GM06990 (cell line): ENCODE data around the gene NPTXR.

Experiments used
- DNase-seq: peaks from one replicate; pipeline ENCODE4 v3.0.0-alpha.2; 2011; ENCODE audit not compliant: insufficient read length; ENCODE audit errors: extremely low read depth
- H3K27me3 ChIP-seq: replicated peaks from 2 replicates; pipeline ENCODE4 v1.6.0; 2011; ENCODE audit warnings: low read length; ENCODE audit not compliant: control insufficient read depth, insufficient read depth
- H3K36me3 ChIP-seq: 2 replicates; pipeline ENCODE4 v1.5.1; 2011; ENCODE audit warnings: low read length; ENCODE audit not compliant: control insufficient read depth, insufficient read depth
- H3K4me3 ChIP-seq: replicated peaks from 2 replicates; pipeline ENCODE4 v1.5.1; 2011; ENCODE audit warnings: low read depth, mild to moderate bottlenecking, control low read depth, low read length
- TF ChIP-seq, protein P1 (sequence below): IDR thresholded peaks from 2 replicates; pipeline ENCODE4 v1.5.1; 2011; ENCODE audit warnings: low read length, control low read depth, mild to moderate bottlenecking, inconsistent platforms; ENCODE audit not compliant: insufficient read depth, poor library complexity, severe bottlenecking

Gene NPTXR

DNA sequence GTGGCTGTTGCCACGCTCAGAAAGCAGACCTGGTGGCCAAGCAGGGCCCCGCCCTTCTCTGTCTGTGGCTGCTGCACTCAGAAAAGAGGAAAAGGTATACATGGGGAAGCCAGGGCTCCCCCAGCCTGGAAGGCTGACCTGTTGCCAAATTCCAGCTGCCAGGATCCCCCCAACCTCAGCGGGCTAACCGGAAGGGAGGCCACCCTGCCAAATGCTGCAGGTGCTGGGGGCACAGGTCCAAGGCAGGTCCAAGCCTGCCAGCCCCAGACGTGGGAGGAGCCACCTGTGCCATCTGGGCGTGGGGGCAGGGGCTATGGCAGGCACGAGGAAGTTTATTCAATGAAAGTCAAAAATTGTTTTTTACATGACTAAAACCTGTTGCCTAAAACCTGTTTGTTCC, 2.6 kb downstream of the NPTXR start:
- Histone ChIP-seq H3K36me3 (no peaks in the 10 kb centered on the region), H3K27me3 (peaks cover 3% of the 10 kb centered on the region), H3K4me3 (no peak overlapping the region)
- TF ChIP-seq, protein P1, sequence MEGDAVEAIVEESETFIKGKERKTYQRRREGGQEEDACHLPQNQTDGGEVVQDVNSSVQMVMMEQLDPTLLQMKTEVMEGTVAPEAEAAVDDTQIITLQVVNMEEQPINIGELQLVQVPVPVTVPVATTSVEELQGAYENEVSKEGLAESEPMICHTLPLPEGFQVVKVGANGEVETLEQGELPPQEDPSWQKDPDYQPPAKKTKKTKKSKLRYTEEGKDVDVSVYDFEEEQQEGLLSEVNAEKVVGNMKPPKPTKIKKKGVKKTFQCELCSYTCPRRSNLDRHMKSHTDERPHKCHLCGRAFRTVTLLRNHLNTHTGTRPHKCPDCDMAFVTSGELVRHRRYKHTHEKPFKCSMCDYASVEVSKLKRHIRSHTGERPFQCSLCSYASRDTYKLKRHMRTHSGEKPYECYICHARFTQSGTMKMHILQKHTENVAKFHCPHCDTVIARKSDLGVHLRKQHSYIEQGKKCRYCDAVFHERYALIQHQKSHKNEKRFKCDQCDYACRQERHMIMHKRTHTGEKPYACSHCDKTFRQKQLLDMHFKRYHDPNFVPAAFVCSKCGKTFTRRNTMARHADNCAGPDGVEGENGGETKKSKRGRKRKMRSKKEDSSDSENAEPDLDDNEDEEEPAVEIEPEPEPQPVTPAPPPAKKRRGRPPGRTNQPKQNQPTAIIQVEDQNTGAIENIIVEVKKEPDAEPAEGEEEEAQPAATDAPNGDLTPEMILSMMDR = no peak
- DNase-seq = no peak

DNA sequence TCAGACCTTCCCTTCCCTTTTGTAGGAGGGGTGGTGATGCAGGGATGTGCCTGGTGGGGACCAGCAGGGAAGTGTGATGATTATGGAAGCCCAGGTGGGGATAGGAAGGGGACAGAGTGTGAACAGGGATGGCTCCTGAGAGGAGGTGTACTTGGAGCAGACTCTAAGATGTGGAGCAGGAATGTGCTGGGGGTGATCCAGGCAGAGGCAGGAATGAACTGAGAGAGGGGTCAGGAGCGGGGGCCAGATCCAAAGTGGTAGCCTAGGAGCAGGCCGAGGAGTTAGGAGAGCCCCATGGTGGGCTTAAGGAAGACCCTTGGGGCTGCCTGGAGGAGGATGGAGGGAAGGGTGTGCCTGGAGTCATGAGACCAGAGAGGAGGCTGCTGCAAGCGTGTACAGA, 3.7 kb downstream of the NPTXR start:
- no peak for DNase-seq
- Histone ChIP-seq H3K4me3 (no peak overlapping the region), H3K27me3 (peaks cover under 1% of the 10 kb centered on the region), H3K36me3 (no peaks in the 10 kb centered on the region)
- TF ChIP-seq, protein P1 = no peak

DNA sequence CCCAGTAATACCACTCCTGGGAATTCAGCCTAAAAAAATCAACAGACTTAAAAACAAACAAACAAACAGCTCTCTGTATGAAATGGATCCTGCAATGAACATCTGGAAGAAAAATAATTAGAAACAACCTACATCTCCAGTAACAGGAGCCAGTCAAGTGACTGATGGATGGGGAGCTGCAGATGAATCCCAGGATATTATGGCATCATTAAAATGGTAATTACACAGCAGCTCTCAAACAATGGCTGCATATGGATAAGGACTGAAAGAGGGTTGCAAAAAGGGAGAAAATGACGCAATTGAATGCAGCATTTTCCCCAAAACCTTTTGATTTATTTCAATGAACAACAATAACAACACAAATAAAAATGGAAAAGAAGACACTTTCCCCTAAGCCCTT, 4.1 kb downstream of the NPTXR start:
- Histone ChIP-seq H3K36me3 (no peaks in the 10 kb centered on the region), H3K27me3 (no peaks in the 10 kb centered on the region; the same call in 1 of the 2 replicates), H3K4me3 (no peak overlapping the region)
- no peak for DNase-seq
- TF ChIP-seq, protein P1 = no peak

DNA sequence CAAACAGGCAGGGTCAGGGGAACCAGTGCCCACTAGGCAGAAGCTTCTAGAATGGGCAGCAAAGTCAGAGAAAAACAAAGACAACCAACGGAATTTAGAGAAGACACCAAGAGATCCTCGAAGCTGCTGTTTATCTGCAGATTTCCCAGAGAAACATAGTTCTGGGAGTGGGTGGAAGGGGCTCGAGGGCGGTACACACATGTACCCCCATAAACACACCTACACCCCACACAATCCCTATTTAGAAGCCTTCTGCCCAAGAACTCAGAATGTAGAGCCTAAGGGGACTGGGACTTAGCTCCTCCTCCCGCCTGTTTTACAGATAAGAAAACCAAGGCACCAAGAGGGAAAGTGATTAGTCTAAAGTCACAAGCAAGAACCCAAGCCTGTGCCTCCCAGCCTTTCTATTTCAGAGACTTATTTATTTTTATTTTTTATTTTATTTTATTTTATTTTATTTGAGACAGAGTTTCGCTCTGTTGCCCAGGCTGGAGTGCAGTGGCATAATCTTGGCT, 6.4 kb downstream of the NPTXR start:
- Histone ChIP-seq H3K4me3 (no peak overlapping the region), H3K36me3 (no peaks in the 10 kb centered on the region), H3K27me3 (no peaks in the 10 kb centered on the region; the same call in 1 of the 2 replicates)
- no peak for DNase-seq
- TF ChIP-seq, protein P1 = no peak

DNA sequence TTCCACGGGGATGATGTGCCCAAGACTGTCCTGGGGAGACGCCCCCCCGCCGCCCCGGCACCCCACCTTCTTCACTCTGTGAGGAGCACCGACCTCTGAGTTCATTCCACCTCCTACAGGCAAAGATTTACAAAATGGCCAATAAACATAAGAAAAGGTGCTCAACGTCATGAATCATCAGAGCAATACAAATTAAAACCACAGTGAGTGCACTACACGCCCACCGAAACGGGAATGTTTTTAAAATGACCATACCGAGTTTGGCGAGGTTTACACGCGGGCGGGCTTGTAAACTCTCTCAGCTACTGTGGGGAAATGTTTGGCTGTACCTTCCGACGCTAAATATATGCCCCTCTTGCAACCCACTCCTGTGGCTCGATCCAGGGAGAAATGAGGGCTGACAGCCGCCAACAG, 7.9 kb downstream of the NPTXR start:
- DNase-seq = no peak
- TF ChIP-seq, protein P1 = no peak
- H3K4me3 ChIP-seq = no peak overlapping the region

DNA sequence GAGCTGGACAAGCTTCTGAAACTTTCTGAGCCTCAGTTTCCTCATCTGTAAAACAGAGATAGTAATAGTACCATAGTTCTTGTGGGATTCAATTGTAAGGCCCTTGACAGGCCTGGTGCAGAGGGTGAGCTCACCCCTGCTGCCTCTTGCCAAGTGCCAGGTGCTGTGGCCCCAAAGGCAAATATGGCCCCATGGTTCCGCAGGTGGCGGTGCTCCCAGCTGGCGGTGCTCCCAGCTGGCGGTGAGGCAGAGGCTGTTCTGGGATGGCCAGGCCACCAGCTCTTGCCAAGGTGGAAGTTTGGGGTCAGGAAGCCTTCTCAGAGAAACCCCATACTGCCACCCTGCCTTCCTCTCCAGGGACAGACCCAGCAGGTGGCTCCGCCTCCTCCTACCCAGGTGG, 8.8 kb downstream of the NPTXR start:
- DNase-seq = no peak
- Histone ChIP-seq H3K36me3 (no peaks in the 10 kb centered on the region), H3K27me3 (no peaks in the 10 kb centered on the region; the same call in 1 of the 2 replicates), H3K4me3 (no peak overlapping the region)
- TF ChIP-seq, protein P1 = no peak

More for the DNA sequence above, 7.9 kb downstream of the NPTXR start:
- no peaks in the 10 kb centered on the region for H3K36me3 ChIP-seq
- no peaks in the 10 kb centered on the region; the same call in 1 of the 2 replicates for H3K27me3 ChIP-seq
